GM12891 (cell line): ENCODE measurements around the gene CDK14.

Experiments used
- DNase-seq: peaks from one replicate; pipeline ENCODE4 v3.0.0; 2011; ENCODE audit warnings: low spot score; ENCODE audit not compliant: insufficient read length
- FAIRE-seq: peaks from 2 replicates; lab custom pipeline; 2011; peaks lifted over from hg19 to GRCh38; lab: Jason Lieb, UNC
- PAX5 ChIP-seq: IDR thresholded peaks from 2 replicates; pipeline ENCODE4 v1.6.1; 2011; ENCODE audit warnings: low read length, moderate library complexity, mild to moderate bottlenecking; ENCODE audit not compliant: insufficient read depth, severe bottlenecking
- POLR2A ChIP-seq: IDR thresholded peaks from 2 replicates; pipeline ENCODE4 v1.6.1; 2011; ENCODE audit warnings: low read depth, low read length, control low read depth
- POLR2AphosphoS5 ChIP-seq: IDR thresholded peaks from 2 replicates; pipeline ENCODE4 v1.6.1; 2011; ENCODE audit warnings: low read depth, low read length, control low read depth
- POU2F2 ChIP-seq: IDR thresholded peaks from 2 replicates; pipeline ENCODE4 v1.6.1; 2011; ENCODE audit warnings: low read depth, mild to moderate bottlenecking, control low read depth, low read length, moderate library complexity
- SPI1 ChIP-seq: IDR thresholded peaks from 2 replicates; pipeline ENCODE4 v1.6.1; 2011; ENCODE audit warnings: low read depth, low read length, control low read depth
- TAF1 ChIP-seq: IDR thresholded peaks from 2 replicates; pipeline ENCODE4 v1.6.1; 2011; ENCODE audit warnings: low read depth, low read length, control low read depth

The CDK14 gene

GRCh38 chr7:91194841-91195240 lies 598.7 kb downstream of the CDK14 start:
- no peak for DNase-seq

DNA sequence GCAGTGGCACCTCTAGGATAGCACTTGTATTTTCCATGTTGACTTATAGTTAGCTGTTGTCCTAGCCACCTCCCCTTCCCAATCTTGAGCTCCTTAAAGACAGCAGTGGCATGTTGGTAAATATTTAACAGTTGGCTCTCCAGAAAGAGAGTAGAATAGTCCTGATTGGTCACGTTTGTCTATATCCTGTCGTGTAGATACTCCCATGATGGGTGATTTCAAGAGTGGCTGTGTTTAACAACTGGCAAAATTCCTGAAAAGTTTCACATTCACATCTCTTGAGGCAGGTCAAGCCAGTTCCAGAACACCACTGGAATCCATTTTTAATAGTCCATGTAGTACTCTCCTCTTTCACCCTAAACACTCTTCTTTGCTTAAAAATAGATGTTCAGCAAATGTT lies 599.9 kb downstream of the CDK14 start:
- TF ChIP-seq SPI1 (no peak), POLR2A (no peak), POU2F2 (no peak), PAX5 (no peak), TAF1 (no peak), POLR2AphosphoS5 (no peak)
- FAIRE-seq (no peak), DNase-seq (no peak)

More at GRCh38 chr7:91194841-91195240, 598.7 kb downstream of the CDK14 start:
- no peak for TF ChIP-seq POLR2A
- TF ChIP-seq SPI1 = no peak
- no peak for TF ChIP-seq POLR2AphosphoS5
- TF ChIP-seq POU2F2 = no peak
- no peak for FAIRE-seq

GRCh38 chr7:91198371-91198770 lies 602.2 kb downstream of the CDK14 start:
- TF ChIP-seq TAF1 (no peak), POU2F2 (no peak), POLR2A (no peak), POLR2AphosphoS5 (no peak), SPI1 (no peak), PAX5 (no peak)
- DNase-seq (no peak), FAIRE-seq (no peak)

DNA sequence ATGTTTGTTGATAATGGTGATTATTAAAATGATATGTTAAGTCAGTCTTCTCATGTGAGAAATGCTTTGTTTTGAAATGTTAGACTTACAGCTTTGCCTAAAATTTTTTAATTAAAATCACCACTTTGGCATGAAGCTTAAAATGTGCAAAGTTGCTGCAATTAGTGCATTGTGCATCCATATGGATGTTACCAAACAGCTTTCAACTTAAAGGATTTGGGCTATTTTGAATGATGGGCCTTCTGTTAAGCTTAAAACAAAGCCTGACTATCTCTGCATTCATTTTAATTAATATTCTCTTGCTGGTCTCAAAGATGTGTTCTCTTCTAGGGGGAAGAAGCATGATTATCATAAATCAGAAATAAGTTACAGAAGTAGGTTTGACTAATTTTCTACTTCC lies 603.5 kb downstream of the CDK14 start:
- DNase-seq = no peak
- FAIRE-seq = no peak
- TF ChIP-seq POU2F2 = no peak
- no peak for TF ChIP-seq POLR2AphosphoS5
- no peak for TF ChIP-seq SPI1
- TF ChIP-seq POLR2A = no peak
- no peak for TF ChIP-seq PAX5
- no peak for TF ChIP-seq TAF1

DNA sequence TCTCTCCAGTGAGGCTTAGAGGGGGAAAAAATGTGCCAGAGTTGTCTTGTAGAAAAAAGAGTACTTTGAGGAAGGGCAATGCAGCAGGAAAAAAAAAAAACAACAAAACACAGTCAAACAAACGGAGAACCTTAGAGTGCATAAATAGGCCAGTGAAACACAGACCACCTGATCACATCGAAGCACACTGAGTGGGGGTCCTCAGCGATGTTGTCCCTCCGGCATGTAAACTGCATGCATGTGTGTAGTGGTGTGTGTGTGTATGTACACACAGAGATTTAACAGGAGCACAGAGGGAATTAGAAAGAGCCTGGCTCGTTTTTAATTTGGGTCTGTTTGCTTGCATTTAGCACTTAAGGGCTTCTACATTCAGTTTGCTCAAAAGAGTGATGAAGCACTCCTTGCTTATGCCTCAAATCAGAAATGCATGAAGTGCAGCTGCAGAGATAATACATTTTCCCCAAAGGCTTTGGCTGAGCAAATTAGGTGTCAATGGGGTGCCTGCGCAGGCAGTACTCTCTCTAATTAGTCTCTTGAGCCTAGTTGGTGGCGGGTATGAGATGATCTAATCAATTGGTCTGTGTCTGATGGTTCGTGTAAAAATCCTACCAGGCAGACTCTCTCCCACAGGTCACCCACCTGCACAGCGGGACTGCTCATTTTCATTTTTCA lies 605.5 kb downstream of the CDK14 start:
- TF ChIP-seq TAF1 (no peak), POLR2A (no peak), POU2F2 (no peak), POLR2AphosphoS5 (no peak), PAX5 (no peak), SPI1 (no peak)
- no peak for FAIRE-seq
- no peak for DNase-seq

DNA sequence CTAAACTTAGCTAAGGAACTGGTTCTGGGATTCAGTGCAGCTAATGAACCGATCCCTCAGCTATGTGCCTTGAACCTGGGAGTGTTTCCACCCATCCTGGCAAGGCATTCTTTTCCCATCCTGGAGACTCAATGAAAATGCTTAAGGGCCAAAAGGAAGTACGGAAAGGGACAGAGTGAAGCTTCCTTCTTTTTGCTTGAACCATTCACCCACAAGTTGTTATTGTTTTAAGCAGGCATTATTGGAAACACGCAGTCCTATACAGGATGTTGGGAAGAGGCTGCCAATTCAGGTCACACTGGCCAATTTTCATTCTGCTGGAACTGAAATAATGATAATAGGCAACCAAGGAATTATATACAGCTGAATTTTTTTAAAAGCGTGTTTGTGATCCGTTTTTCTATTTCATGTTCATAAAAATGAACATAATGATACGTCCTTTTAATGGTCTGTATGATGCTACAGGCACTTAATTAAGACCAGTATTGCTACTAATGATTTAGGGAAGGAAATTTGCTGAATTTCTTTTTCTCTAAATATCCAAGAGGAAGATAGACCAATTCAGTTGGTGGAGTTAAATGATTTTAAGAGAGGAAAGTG lies 610.3 kb downstream of the CDK14 start:
- TF ChIP-seq TAF1 (no peak), POLR2A (no peak), SPI1 (no peak), PAX5 (no peak), POLR2AphosphoS5 (no peak), POU2F2 (no peak)
- FAIRE-seq (no peak), DNase-seq (no peak)

DNA sequence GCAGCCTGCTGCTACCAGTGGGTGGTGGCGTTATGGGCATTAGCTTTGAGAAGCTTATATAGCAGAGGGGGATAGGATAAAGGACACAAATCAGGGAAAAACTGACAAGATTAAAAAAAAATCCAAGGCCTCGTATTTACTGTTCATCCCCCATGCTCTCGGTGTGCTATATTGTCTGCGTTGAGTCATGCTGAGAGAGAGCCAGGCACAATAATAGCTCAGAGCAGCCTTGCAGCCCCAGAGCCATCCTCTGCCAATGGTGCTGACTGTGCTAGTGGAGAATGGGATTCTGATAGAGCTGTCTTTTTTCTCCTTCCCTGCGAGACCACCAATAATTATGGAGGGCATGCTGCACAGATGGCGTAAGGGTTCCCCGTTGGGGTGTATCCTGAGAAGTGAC lies 616.5 kb downstream of the CDK14 start:
- FAIRE-seq (no peak), DNase-seq (no peak)
- TF ChIP-seq SPI1 (no peak), POU2F2 (no peak), POLR2AphosphoS5 (no peak), PAX5 (no peak), POLR2A (no peak), TAF1 (no peak)

GRCh38 chr7:91226411-91226810 lies 630.3 kb downstream of the CDK14 start:
- no peak for DNase-seq
- no peak for FAIRE-seq
- TF ChIP-seq TAF1 (no peak), POLR2A (no peak), POLR2AphosphoS5 (no peak), POU2F2 (no peak)

DNA sequence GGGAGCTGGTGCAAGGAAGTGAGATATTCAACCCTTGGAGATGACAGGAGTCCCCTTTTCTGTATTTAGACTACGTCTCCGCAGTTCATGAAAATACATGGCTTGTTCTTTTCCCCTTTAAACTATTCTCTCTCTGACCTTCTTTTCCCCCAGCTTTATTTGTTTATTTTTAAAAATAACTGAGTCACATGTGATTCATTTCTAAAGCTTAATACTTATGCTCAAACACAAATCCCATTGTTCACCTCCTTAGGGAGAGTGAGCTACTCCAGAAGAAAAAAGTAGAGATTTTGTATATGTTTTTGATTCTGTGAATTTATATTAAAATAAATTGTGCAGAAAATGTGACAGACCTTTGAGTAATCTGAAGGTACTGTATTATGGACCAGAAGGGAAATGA lies 632.2 kb downstream of the CDK14 start:
- DNase-seq (no peak), FAIRE-seq (no peak)
- TF ChIP-seq POU2F2 = no peak
- no peak for TF ChIP-seq POLR2A
- TF ChIP-seq TAF1 = no peak
- no peak for TF ChIP-seq SPI1

DNA sequence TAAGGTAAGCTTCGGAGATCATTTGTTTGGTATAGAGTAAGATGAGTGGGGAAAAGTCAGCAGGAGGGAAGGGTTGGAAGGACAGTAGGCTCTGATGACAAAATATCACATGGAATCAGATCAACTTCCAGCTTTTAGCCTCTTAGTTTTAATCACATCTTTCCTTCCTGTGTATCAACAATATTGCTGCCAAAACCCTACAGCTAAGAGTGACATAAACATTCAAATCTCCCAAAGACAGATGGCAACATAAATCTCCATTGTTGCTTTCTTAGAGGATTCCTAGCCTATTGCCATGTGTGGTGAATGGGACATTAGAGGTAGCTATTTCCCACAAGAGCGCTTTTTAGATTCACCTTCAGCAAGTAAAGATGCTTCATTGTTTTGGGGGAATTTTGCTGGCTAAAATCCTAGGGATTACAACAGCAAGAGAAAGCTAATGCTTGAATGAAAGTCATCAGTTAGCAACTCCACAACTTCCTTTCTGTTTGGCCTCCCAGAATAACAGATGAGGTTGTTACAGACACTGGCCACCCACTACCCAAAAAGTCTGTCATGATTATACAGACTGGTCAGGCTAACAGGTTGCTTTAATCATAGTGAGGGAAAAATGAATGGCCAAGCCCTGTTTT lies 632.9 kb downstream of the CDK14 start:
- TF ChIP-seq TAF1 (no peak), POU2F2 (no peak), PAX5 (no peak), POLR2A (no peak), POLR2AphosphoS5 (no peak), SPI1 (no peak)
- no peak for DNase-seq
- FAIRE-seq = no peak
